Measurements from ENCODE around the gene TCHP.

DNA sequence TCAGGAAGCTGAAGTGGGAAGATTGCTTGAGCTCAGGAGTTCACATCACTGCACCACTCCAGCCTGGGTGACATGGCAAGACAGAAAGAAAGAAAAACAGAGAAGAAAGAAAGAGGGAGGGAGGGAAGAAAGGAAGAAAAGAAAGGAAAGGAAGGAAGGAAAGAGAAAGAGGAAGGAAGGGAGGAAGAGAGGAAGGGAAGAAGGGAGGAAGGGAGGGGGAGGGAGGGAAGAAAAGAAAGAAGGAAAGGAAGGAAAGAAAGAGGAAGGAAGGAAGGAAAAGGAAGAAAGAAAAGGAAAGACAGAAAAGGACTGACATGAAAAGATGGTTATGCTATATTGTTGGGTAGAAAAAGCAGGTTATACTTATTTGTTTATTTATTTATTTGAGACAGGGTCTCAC is 23.7 kb upstream of the TCHP start:
- TF ChIP-seq, protein P1, sequence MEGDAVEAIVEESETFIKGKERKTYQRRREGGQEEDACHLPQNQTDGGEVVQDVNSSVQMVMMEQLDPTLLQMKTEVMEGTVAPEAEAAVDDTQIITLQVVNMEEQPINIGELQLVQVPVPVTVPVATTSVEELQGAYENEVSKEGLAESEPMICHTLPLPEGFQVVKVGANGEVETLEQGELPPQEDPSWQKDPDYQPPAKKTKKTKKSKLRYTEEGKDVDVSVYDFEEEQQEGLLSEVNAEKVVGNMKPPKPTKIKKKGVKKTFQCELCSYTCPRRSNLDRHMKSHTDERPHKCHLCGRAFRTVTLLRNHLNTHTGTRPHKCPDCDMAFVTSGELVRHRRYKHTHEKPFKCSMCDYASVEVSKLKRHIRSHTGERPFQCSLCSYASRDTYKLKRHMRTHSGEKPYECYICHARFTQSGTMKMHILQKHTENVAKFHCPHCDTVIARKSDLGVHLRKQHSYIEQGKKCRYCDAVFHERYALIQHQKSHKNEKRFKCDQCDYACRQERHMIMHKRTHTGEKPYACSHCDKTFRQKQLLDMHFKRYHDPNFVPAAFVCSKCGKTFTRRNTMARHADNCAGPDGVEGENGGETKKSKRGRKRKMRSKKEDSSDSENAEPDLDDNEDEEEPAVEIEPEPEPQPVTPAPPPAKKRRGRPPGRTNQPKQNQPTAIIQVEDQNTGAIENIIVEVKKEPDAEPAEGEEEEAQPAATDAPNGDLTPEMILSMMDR (IDR thresholded peaks at IDR 0.05; ENCODE audit: low read depth, low read length): no peak
- TF ChIP-seq EZH2phosphoT487 (IDR thresholded peaks at IDR 0.05; ENCODE audit: low read depth): no peak
